ENCODE data around the gene TAF3. TPM values are rescaled to one million over a fixed set of nuclear protein-coding genes. Genes with fewer than 3 reads are reported as not detected.

TAF3 gene
- total RNA-seq, 3 donors from 2014 or later: 7.4 to 9.7 (median 9.2) TPM

GRCh38 chr10:8054494-8055407 lies 236.4 kb downstream of the TAF3 start, which contains the start of gene GATA3:
TSS of gene GATA3 (plus strand) at chr10:8054688. CDS start at chr10:8055656, 968 bp downstream.
- Histone ChIP-seq H3K9me3 (no peaks in the 10 kb centered on the region), H3K27me3 (peaks cover 0 to 42% of the 10 kb centered on the region in 2 donors), H3K4me1 (no peaks in the 10 kb centered on the region), H3K27ac (peak within 1 kb of the TSS; percentile 91 to 96), H3K4me3 (peak within 1 kb of the TSS; percentile 43 to 87 (median 72)), H3K36me3 (no peaks in the 10 kb centered on the region)
- peak; percentile 93 for DNase-seq (ENCODE audit: low spot score in 2 of 2)
- TF ChIP-seq, protein P1, sequence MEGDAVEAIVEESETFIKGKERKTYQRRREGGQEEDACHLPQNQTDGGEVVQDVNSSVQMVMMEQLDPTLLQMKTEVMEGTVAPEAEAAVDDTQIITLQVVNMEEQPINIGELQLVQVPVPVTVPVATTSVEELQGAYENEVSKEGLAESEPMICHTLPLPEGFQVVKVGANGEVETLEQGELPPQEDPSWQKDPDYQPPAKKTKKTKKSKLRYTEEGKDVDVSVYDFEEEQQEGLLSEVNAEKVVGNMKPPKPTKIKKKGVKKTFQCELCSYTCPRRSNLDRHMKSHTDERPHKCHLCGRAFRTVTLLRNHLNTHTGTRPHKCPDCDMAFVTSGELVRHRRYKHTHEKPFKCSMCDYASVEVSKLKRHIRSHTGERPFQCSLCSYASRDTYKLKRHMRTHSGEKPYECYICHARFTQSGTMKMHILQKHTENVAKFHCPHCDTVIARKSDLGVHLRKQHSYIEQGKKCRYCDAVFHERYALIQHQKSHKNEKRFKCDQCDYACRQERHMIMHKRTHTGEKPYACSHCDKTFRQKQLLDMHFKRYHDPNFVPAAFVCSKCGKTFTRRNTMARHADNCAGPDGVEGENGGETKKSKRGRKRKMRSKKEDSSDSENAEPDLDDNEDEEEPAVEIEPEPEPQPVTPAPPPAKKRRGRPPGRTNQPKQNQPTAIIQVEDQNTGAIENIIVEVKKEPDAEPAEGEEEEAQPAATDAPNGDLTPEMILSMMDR (IDR thresholded peaks at IDR 0.05): no peak
- peak; percentile 40 for TF ChIP-seq POLR2A (IDR thresholded peaks at IDR 0.05)
- peak in 2 of 3 donors; percentile 37 to 45 for TF ChIP-seq POLR2AphosphoS5 (IDR thresholded peaks at IDR 0.05)
- intact Hi-C loops (cut with DNase I; ENCODE audit: low total_unique reads): no loop called here

- H3K27ac ChIP-seq: peak overlapping the region; percentile 91 to 96
Observed at GRCh38 chr10:8055420-8056349, 237.4 kb downstream of the TAF3 start.

GRCh38 chr10:8056378-8056777 lies 238.1 kb downstream of the TAF3 start:
- no peaks in the 10 kb centered on the region for H3K36me3 ChIP-seq
- peak overlapping the region; percentile 43 to 87 (median 72) for H3K4me3 ChIP-seq
- no peaks in the 10 kb centered on the region for H3K9me3 ChIP-seq
- TF ChIP-seq POLR2A (IDR thresholded peaks at IDR 0.05): no peak
- TF ChIP-seq, protein P1 (IDR thresholded peaks at IDR 0.05): no peak
- H3K4me1 ChIP-seq: no peaks in the 10 kb centered on the region
- intact Hi-C loops (cut with DNase I; ENCODE audit: low total_unique reads): no loop called here
- H3K27ac ChIP-seq: peak overlapping the region; percentile 91 to 96
- no peak for DNase-seq (ENCODE audit: low spot score in 2 of 2)
- H3K27me3 ChIP-seq: peaks cover 0 to 26% of the 10 kb centered on the region in 2 donors

More at GRCh38 chr10:8055420-8056349, 237.4 kb downstream of the TAF3 start:
- H3K4me3 ChIP-seq: peak overlapping the region; percentile 43 to 87 (median 72)
- intact Hi-C loops (cut with DNase I; ENCODE audit: low total_unique reads): no loop called here
- H3K4me1 ChIP-seq: no peaks in the 10 kb centered on the region
- no peaks in the 10 kb centered on the region for H3K36me3 ChIP-seq
- TF ChIP-seq POLR2A (IDR thresholded peaks at IDR 0.05) (no peak), POLR2AphosphoS5 (IDR thresholded peaks at IDR 0.05) (no peak)
- TF ChIP-seq, protein P1 (IDR thresholded peaks at IDR 0.05): no peak
- peaks cover 0 to 33% of the 10 kb centered on the region in 2 donors for H3K27me3 ChIP-seq
- DNase-seq (ENCODE audit: low spot score in 2 of 2): peak in 1 of 2 donors; percentile 52
- no peaks in the 10 kb centered on the region for H3K9me3 ChIP-seq

- H3K4me1 ChIP-seq: no peaks in the 10 kb centered on the region
- peak overlapping the region in 2 of 3 donors; percentile 72 to 87 for H3K4me3 ChIP-seq
- TF ChIP-seq POLR2AphosphoS5 (IDR thresholded peaks at IDR 0.05) (no peak), POLR2A (IDR thresholded peaks at IDR 0.05) (no peak)
- TF ChIP-seq, protein P1 (IDR thresholded peaks at IDR 0.05): no peak
- no peaks in the 10 kb centered on the region for H3K9me3 ChIP-seq
- H3K36me3 ChIP-seq: no peaks in the 10 kb centered on the region
- H3K27me3 ChIP-seq: peaks cover 0 to 21% of the 10 kb centered on the region in 2 donors
- intact Hi-C loops (cut with DNase I; ENCODE audit: low total_unique reads): no loop called here
- peak overlapping the region; percentile 91 to 96 for H3K27ac ChIP-seq
- DNase-seq (ENCODE audit: low spot score in 2 of 2): no peak
Observed at GRCh38 chr10:8056871-8057331, 238.6 kb downstream of the TAF3 start.

Measured in breast epithelium (tissue), 4 donors.